CD4-positive, alpha-beta T cell (primary cell): ENCODE results near the gene GCLM. TPM values are rescaled to one million over a fixed set of nuclear protein-coding genes. Genes with fewer than 3 reads are reported as not detected.

Experiments used
- ATAC-seq: fragments of 200-7000 bp; cut with Tn5 transposase; one replicate; pipeline ENCODE4 v1.10.0; 2022; ENCODE audit warnings: mild to moderate bottlenecking; ENCODE audit not compliant: poor library complexity
- CTCF ChIA-PET: fragments of 350-600 bp; sonication (Branson Sonifier 250); formaldehyde crosslinking; loops from one replicate; lab custom pipeline; 2021; ENCODE audit warnings: antibody characterized with exemption, inconsistent platforms; lab: Charles Lee
- POLR2A ChIA-PET: fragments of 350-600 bp; sonication (Branson Sonifier 250); formaldehyde crosslinking; loops from one replicate; lab custom pipeline; 2021; ENCODE audit warnings: antibody characterized with exemption, inconsistent platforms; lab: Charles Lee
- DNase-seq, 14 experiments: peaks; one replicate each; pipeline ENCODE4 v3.0.0-alpha.2; 2013 to 2020; ENCODE audit warnings: mixed read lengths in 2 of 14
- H3K27ac ChIP-seq, 2 donors: one replicate each; pipeline versions ENCODE4 v1.5.1 to v1.7.0; 2013; ENCODE audit warnings: low read length in 2 of 2, low read depth in 1 of 2, mild to moderate bottlenecking in 1 of 2
- H3K27me3 ChIP-seq, 2 experiments: 1 replicate in 1 of 2; 2 replicates in 1 of 2; pipeline versions ENCODE4 v1.6.1 to v1.7.0; 2013; ENCODE audit warnings: low read length in 2 of 2, control low read depth in 1 of 2, mild to moderate bottlenecking in 1 of 2, moderate library complexity in 1 of 2; ENCODE audit not compliant: insufficient read depth in 2 of 2, control insufficient read depth in 1 of 2
- H3K36me3 ChIP-seq: one replicate; pipeline ENCODE4 v1.6.1; 2013; ENCODE audit warnings: low read length, control low read depth; ENCODE audit not compliant: insufficient read depth
- H3K4me1 ChIP-seq: one replicate; pipeline ENCODE4 v1.6.1; 2013; ENCODE audit warnings: low read length, control low read depth; ENCODE audit not compliant: insufficient read depth
- H3K4me3 ChIP-seq: one replicate; pipeline ENCODE4 v1.5.1; 2013; ENCODE audit warnings: mild to moderate bottlenecking, low read length, moderate library complexity
- H3K9me3 ChIP-seq, 2 experiments: 1 replicate in 1 of 2; 2 replicates in 1 of 2; pipeline versions ENCODE4 v1.6.1 to v1.7.0; 2013; ENCODE audit warnings: low read length in 2 of 2, mild to moderate bottlenecking in 2 of 2, control low read depth in 1 of 2, moderate library complexity in 1 of 2; ENCODE audit not compliant: control insufficient read depth in 1 of 2, insufficient read depth in 1 of 2
- H3K27ac Mint-ChIP-seq: one replicate; pipeline ENCODE4 v1.8.0; 2020; ENCODE audit warnings: mixed read lengths
- H3K27me3 Mint-ChIP-seq: one replicate; pipeline ENCODE4 v1.8.0; 2021; ENCODE audit warnings: mixed read lengths
- H3K36me3 Mint-ChIP-seq: one replicate; pipeline ENCODE4 v1.8.0; 2021; ENCODE audit warnings: low read depth, mixed read lengths
- H3K4me1 Mint-ChIP-seq: one replicate; pipeline ENCODE4 v1.8.0; 2021; ENCODE audit warnings: low read depth, mixed read lengths
- H3K4me3 Mint-ChIP-seq: one replicate; pipeline ENCODE4 v1.8.0; 2020; ENCODE audit warnings: mild to moderate bottlenecking, mixed read lengths
- H3K9me3 Mint-ChIP-seq: one replicate; pipeline ENCODE4 v1.8.0; 2020; ENCODE audit warnings: mixed read lengths
- CTCF ChIP-seq: fragments of 200-600 bp; IDR thresholded peaks from one replicate; pipeline ENCODE4 v1.8.0; 2022; ENCODE audit warnings: antibody characterized with exemption, mild to moderate bottlenecking
- intact Hi-C, 2 experiments: fragments of 100-400 bp; cut with DNase I in 1 of 2; cut with micrococcal nuclease in 1 of 2; formaldehyde crosslinking; loops; one replicate each; pipeline versions ENCODE4 v1.15.1 to v1.9.0; 2023 to 2025; cut with DNase I, micrococcal nuclease
- microRNA-seq: library from miRNA; unstranded; fragments of <30 nt; microRNA quantifications from one replicate; pipeline ENCODE4 v1.2.0, GENCODE V29; 2021; ENCODE audit warnings: borderline microRNAs expressed, borderline replicate concordance
- total RNA-seq, 174 experiments: library from RNA in 2 of 174; stranded (reverse) in 2 of 174; gene quantifications; one replicate each; pipeline ENCODE4 v1.2.3 and lab custom pipeline; 2021 to 2026

Gene GCLM
- total RNA-seq, 2 experiments from 2014 or later, result 6.1 to 6.8 TPM

GRCh38 chr1:93839753-93840152 lies 69.5 kb downstream of the GCLM start:
- ChIA-PET POLR2A (no interaction called here), CTCF (interaction anchor here (1.6 kb wide), 1 partner anchor 26 kb away, joined by 6 read pairs; no protein-coding TSS in a partner anchor)
- intact Hi-C loops, result loop anchor here (5.0 to 10.0 kb wide), 8 partner anchors 38 to 1395 kb away; partner anchors contain the start of genes CCDC18 (in 1 of the 2), DIPK1A (in 1 of the 2), DNTTIP2 (in 1 of the 2) and FNBP1L (in 1 of the 2)
- no peaks in the 10 kb centered on the region for H3K9me3 Mint-ChIP-seq
- Histone ChIP-seq H3K4me1 (peaks cover 9% of the 10 kb centered on the region), H3K4me3 (no peak overlapping the region), H3K36me3 (no peaks in the 10 kb centered on the region), H3K9me3 (no peaks in the 10 kb centered on the region), H3K27me3 (no peaks in the 10 kb centered on the region), H3K27ac (no peak overlapping the region)
- H3K4me3 Mint-ChIP-seq, result no peak overlapping the region
- DNase-seq, result no peak
- no peak overlapping the region for H3K27ac Mint-ChIP-seq
- no peak for TF ChIP-seq CTCF
- H3K36me3 Mint-ChIP-seq, result no peaks in the 10 kb centered on the region
- no peaks in the 10 kb centered on the region for H3K27me3 Mint-ChIP-seq
- ATAC-seq, result no peak
- peaks cover 8% of the 10 kb centered on the region for H3K4me1 Mint-ChIP-seq

- no peak for ATAC-seq
- intact Hi-C loops, result no loop called here
Measured at GRCh38 chr1:93839307-93839706, 69.9 kb downstream of the GCLM start.

GRCh38 chr1:93837961-93838360 lies 71.3 kb downstream of the GCLM start:
- H3K36me3 ChIP-seq, result no peaks in the 10 kb centered on the region
- intact Hi-C loops, result no loop called here
- DNase-seq, result no peak
- no peaks in the 10 kb centered on the region for H3K9me3 ChIP-seq
- Mint-ChIP-seq H3K4me1 (no peaks in the 10 kb centered on the region), H3K27ac (no peak overlapping the region), H3K36me3 (no peaks in the 10 kb centered on the region), H3K9me3 (no peaks in the 10 kb centered on the region), H3K4me3 (no peak overlapping the region), H3K27me3 (no peaks in the 10 kb centered on the region)
- H3K27ac ChIP-seq, result no peak overlapping the region
- POLR2A ChIA-PET, result no interaction called here
- H3K27me3 ChIP-seq, result no peaks in the 10 kb centered on the region
- CTCF ChIA-PET, result interaction anchor here (1.0 kb wide), 1 partner anchor 24 kb away, joined by 3 read pairs; no protein-coding TSS in a partner anchor
- TF ChIP-seq CTCF, result no peak
- no peaks in the 10 kb centered on the region for H3K4me1 ChIP-seq
- no peak overlapping the region for H3K4me3 ChIP-seq
- ATAC-seq, result no peak

More at GRCh38 chr1:93839307-93839706, 69.9 kb downstream of the GCLM start:
- DNase-seq, result peak in 1 of 14 experiments; percentile 21
- Mint-ChIP-seq H3K27ac (no peak overlapping the region), H3K4me3 (no peak overlapping the region), H3K9me3 (no peaks in the 10 kb centered on the region), H3K4me1 (peaks cover 3% of the 10 kb centered on the region), H3K36me3 (no peaks in the 10 kb centered on the region), H3K27me3 (no peaks in the 10 kb centered on the region)
- no peaks in the 10 kb centered on the region for H3K27me3 ChIP-seq
- no peak overlapping the region for H3K4me3 ChIP-seq
- ChIA-PET CTCF (no interaction called here), POLR2A (no interaction called here)
- H3K36me3 ChIP-seq, result no peaks in the 10 kb centered on the region
- TF ChIP-seq CTCF, result no peak
- no peaks in the 10 kb centered on the region for H3K9me3 ChIP-seq
- no peak overlapping the region for H3K27ac ChIP-seq
- H3K4me1 ChIP-seq, result peaks cover 5% of the 10 kb centered on the region

Small RNA genes within 50 kb of the gene (microRNA-seq; reads per million reads assigned to microRNA genes)
- 9.6 reads per million, percentile 37 among the genes with 10 or more reads in this experiment for gene MIR760

Other genes starting within 250 kb of the GCLM start
- gene BCAR3, start 227.6 kb downstream of the GCLM start, total RNA-seq, result under 1 TPM; 0.47 to 0.92 TPM
- 100 to 1,000 TPM; 110 to 120 TPM for gene DNTTIP2, start 30.2 kb downstream of the GCLM start, total RNA-seq
- gene ABCA4, start 211.7 kb upstream of the GCLM start, total RNA-seq, result not detected